ENCODE results near the gene ZFPL1. TPM values are rescaled to one million over a fixed set of nuclear protein-coding genes. Genes with fewer than 3 reads are reported as not detected.

Gene ZFPL1
- total RNA-seq, 2 donors from 2014 or later = 61.6 to 62.6 TPM

DNA sequence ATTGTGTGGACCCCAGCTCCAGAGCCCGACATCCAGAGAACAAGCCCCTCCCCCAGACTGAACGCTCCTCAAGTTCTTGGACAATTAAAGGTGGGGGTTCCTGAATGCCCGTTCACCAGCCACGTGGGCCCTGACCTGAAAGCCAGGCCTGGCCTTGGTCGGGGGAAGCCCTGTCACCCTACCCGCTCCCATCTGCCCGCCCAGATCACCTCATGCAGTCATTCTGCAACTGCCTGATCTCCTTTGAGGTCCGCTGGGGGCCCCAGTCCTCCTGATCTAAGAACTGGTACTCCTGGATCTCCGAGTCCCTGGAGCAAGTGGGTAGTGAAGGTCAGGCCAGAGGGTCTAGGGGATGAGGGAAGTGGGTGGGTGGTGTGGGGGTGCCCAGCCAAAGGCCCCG, 16.6 kb upstream of the ZFPL1 start:
- no peak for DNase-seq (ENCODE audit: low spot score)
- Histone ChIP-seq H3K9me3 (no peaks in the 10 kb centered on the region), H3K36me3 (no peaks in the 10 kb centered on the region), H3K4me3 (no peak overlapping the region), H3K27ac (no peak overlapping the region), H3K27me3 (replicated peaks; ENCODE audit: insufficient read depth) (no peaks in the 10 kb centered on the region), H3K4me1 (replicated peaks) (no peaks in the 10 kb centered on the region)
- no peak for TF ChIP-seq POLR2AphosphoS5 (IDR thresholded peaks at IDR 0.05)
- TF ChIP-seq, protein P1, sequence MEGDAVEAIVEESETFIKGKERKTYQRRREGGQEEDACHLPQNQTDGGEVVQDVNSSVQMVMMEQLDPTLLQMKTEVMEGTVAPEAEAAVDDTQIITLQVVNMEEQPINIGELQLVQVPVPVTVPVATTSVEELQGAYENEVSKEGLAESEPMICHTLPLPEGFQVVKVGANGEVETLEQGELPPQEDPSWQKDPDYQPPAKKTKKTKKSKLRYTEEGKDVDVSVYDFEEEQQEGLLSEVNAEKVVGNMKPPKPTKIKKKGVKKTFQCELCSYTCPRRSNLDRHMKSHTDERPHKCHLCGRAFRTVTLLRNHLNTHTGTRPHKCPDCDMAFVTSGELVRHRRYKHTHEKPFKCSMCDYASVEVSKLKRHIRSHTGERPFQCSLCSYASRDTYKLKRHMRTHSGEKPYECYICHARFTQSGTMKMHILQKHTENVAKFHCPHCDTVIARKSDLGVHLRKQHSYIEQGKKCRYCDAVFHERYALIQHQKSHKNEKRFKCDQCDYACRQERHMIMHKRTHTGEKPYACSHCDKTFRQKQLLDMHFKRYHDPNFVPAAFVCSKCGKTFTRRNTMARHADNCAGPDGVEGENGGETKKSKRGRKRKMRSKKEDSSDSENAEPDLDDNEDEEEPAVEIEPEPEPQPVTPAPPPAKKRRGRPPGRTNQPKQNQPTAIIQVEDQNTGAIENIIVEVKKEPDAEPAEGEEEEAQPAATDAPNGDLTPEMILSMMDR (IDR thresholded peaks at IDR 0.05) = no peak
- TF ChIP-seq POLR2A (IDR thresholded peaks at IDR 0.05) = no peak
- WGBS = 83% methylated on average over 10 of the region's 10 CpGs
- intact Hi-C loops (cut with DNase I) = no loop called here

DNA sequence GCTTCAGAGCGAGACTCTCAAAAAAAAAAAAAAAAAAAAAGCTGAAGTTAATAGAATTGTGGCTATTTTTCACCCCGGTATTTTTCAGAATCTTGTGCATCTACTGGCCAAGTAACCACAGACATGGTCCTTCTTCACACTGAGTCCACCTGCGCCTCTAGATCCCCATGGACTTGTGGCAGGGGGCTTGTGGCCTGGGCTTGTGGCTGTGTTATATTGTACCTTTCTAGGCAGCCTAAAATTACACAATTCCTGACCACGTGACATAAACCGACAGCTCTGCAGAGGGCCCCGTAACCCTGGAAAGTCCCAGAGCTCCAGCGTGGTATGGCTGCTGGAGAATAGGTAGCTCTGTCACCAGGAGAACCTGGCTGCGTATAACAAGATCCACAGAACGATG, 14.8 kb upstream of the ZFPL1 start:
- Histone ChIP-seq H3K4me1 (replicated peaks) (no peaks in the 10 kb centered on the region), H3K36me3 (no peaks in the 10 kb centered on the region), H3K4me3 (no peak overlapping the region), H3K27me3 (replicated peaks; ENCODE audit: insufficient read depth) (no peaks in the 10 kb centered on the region), H3K9me3 (no peaks in the 10 kb centered on the region), H3K27ac (no peak overlapping the region)
- 56% methylated on average over 9 of the region's 9 CpGs for WGBS
- intact Hi-C loops (cut with DNase I) = no loop called here
- no peak for DNase-seq (ENCODE audit: low spot score)
- no peak for TF ChIP-seq POLR2A (IDR thresholded peaks at IDR 0.05)
- TF ChIP-seq, protein P1 (IDR thresholded peaks at IDR 0.05) = no peak

DNA sequence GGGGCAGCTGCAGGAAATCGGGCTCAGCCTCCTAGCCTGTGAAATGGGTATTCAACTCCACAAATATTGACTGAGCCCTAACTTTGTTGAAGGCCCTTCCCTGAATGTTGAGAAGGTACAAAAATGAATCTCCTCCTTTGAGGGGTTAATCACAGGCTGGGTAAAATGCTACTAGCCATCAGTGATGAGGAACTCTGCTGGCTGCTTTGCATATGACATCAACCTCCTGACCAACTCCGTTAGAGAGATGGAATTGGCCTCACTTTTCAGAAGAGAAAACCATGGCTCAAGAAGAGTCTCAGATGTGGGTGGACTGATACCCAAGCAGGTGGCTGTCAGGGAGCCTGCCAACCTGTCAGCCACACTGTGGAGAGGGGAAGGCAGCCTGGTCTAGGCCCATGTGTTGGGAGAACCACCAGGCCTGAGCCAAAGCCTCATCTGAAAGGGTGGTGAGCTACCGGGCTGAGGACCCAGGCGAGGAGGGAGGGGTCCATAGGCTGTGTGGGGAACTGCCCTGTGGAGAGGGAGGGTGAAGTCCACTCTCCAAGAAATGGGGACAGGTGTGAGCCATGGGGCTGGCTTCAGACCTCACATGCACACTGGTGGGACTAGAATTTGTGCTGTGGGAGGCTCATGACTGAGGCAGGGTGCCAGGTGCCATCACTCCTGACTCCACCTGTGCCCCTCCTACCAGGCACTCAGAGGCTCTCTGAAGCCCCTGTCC, 12.0 kb upstream of the ZFPL1 start:
- H3K9me3 ChIP-seq = no peaks in the 10 kb centered on the region
- H3K4me3 ChIP-seq = no peak overlapping the region
- intact Hi-C loops (cut with DNase I) = no loop called here
- 54% methylated on average over 4 of the region's 4 CpGs for WGBS
- H3K27ac ChIP-seq = no peak overlapping the region
- no peaks in the 10 kb centered on the region for H3K27me3 ChIP-seq (replicated peaks; ENCODE audit: insufficient read depth)
- TF ChIP-seq POLR2A (IDR thresholded peaks at IDR 0.05) (no peak), POLR2AphosphoS5 (IDR thresholded peaks at IDR 0.05) (no peak)
- TF ChIP-seq, protein P1 (IDR thresholded peaks at IDR 0.05) = no peak
- no peak for DNase-seq (ENCODE audit: low spot score)
- no peaks in the 10 kb centered on the region for H3K4me1 ChIP-seq (replicated peaks)
- no peaks in the 10 kb centered on the region for H3K36me3 ChIP-seq

DNA sequence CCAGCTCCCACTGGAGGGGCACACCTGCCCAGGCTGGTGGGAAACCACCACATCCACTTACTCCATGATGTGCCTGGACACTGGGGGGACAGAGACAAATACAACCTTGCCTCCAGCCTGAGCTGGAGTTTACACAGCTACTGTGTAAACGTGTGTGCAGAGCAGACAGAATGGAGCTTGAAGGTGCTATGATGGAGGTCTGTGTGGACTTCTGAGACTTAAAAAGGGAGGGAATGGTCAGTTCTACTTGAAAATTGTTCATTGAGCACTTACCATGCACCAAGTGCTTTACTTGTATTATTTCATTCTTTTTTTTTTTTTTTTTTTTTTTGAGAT, 11.4 kb upstream of the ZFPL1 start:
- Histone ChIP-seq H3K36me3 (no peaks in the 10 kb centered on the region), H3K9me3 (no peaks in the 10 kb centered on the region), H3K4me1 (replicated peaks) (no peaks in the 10 kb centered on the region), H3K4me3 (no peak overlapping the region), H3K27me3 (replicated peaks; ENCODE audit: insufficient read depth) (no peaks in the 10 kb centered on the region), H3K27ac (no peak overlapping the region)
- 44% methylated on average over 1 of the region's 1 CpG for WGBS
- no peak for DNase-seq (ENCODE audit: low spot score)
- intact Hi-C loops (cut with DNase I) = no loop called here
- TF ChIP-seq, protein P1 (IDR thresholded peaks at IDR 0.05) = no peak
- TF ChIP-seq POLR2AphosphoS5 (IDR thresholded peaks at IDR 0.05) (no peak), POLR2A (IDR thresholded peaks at IDR 0.05) (no peak)

DNA sequence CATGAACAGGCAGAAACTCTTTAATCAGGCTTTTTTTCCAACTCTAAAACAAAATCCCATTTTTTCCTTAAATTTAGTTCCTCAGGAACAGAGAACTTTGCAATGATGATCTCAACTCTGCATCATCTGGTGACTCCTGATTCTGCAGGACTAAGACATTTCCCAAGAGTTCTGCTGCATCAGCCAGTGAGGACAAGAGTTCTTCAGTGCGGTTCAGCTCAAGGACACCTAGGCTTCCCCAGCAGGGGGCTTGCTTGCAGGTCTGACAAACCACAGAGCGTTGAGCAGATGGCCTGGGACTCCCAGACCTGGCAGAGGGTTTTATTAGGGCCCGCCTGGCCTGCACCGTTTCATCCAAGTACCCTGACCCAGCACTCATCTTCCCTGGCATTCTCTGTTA, 6.6 kb upstream of the ZFPL1 start:
- H3K27me3 ChIP-seq (replicated peaks; ENCODE audit: insufficient read depth) = no peaks in the 10 kb centered on the region
- intact Hi-C loops (cut with DNase I) = no loop called here
- TF ChIP-seq POLR2A (IDR thresholded peaks at IDR 0.05) (no peak), POLR2AphosphoS5 (IDR thresholded peaks at IDR 0.05) (no peak)
- TF ChIP-seq, protein P1 (IDR thresholded peaks at IDR 0.05) = no peak
- H3K4me3 ChIP-seq = no peak overlapping the region
- no peaks in the 10 kb centered on the region for H3K9me3 ChIP-seq
- H3K36me3 ChIP-seq = no peaks in the 10 kb centered on the region
- H3K27ac ChIP-seq = no peak overlapping the region
- no peaks in the 10 kb centered on the region for H3K4me1 ChIP-seq (replicated peaks)
- no peak for DNase-seq (ENCODE audit: low spot score)
- WGBS = 65% methylated on average over 4 of the region's 4 CpGs
